ENCODE measurements around the gene MIS12.

Gene MIS12

GRCh38 chr17:5499476-5500231 is 13.3 kb downstream of the MIS12 start:
- peak overlapping the region; percentile 77 for H3K4me3 ChIP-seq
- no peak for DNase-seq (ENCODE audit: low spot score)
- no peak for TF ChIP-seq CTCF (IDR thresholded peaks at IDR 0.05)
- H3K27ac ChIP-seq, result no peak overlapping the region

- peak overlapping the region in 1 of 2 donors; percentile 28 for H3K27ac ChIP-seq
- TF ChIP-seq CTCF (IDR thresholded peaks at IDR 0.05), result no peak
- H3K4me3 ChIP-seq, result peak overlapping the region; percentile 77
- no peak for DNase-seq (ENCODE audit: low spot score)
Observed at GRCh38 chr17:5500247-5500588, 13.9 kb downstream of the MIS12 start.

- DNase-seq (ENCODE audit: low spot score), result peak; percentile 85
- TF ChIP-seq CTCF (IDR thresholded peaks at IDR 0.05), result no peak
- Histone ChIP-seq H3K27ac (peak overlapping the region; percentile 28 to 61), H3K4me3 (peak overlapping the region; percentile 77)
Observed at GRCh38 chr17:5500589-5501391, 14.4 kb downstream of the MIS12 start.

- DNase-seq (ENCODE audit: low spot score), result no peak
- Histone ChIP-seq H3K27ac (no peak overlapping the region), H3K4me3 (no peak overlapping the region)
- TF ChIP-seq CTCF (IDR thresholded peaks at IDR 0.05), result no peak
Observed at GRCh38 chr17:5501685-5502084, 15.3 kb downstream of the MIS12 start.

- no peak for TF ChIP-seq CTCF (IDR thresholded peaks at IDR 0.05)
- no peak for DNase-seq (ENCODE audit: low spot score)
- H3K27ac ChIP-seq, result no peak overlapping the region
- no peak overlapping the region for H3K4me3 ChIP-seq
Observed at GRCh38 chr17:5502552-5502951, 16.2 kb downstream of the MIS12 start.

- no peak for TF ChIP-seq CTCF (IDR thresholded peaks at IDR 0.05)
- no peak for DNase-seq (ENCODE audit: low spot score)
- H3K27ac ChIP-seq, result no peak overlapping the region
- no peak overlapping the region for H3K4me3 ChIP-seq
Observed at GRCh38 chr17:5506307-5506706, 19.9 kb downstream of the MIS12 start.

- TF ChIP-seq CTCF (IDR thresholded peaks at IDR 0.05), result no peak
- no peak for DNase-seq (ENCODE audit: low spot score)
- Histone ChIP-seq H3K27ac (no peak overlapping the region), H3K4me3 (no peak overlapping the region)
Observed at GRCh38 chr17:5508810-5509209, 22.4 kb downstream of the MIS12 start.
